NOMO-1 (cell line): ENCODE results near the gene HPCAL1.

Experiments used
- DNase-seq, 2 experiments: peaks; one replicate each; lab custom pipeline; 2025; ENCODE audit not compliant: unreplicated experiment in 2 of 2; lab: John Stamatoyannopoulos, UW

The HPCAL1 gene

DNA sequence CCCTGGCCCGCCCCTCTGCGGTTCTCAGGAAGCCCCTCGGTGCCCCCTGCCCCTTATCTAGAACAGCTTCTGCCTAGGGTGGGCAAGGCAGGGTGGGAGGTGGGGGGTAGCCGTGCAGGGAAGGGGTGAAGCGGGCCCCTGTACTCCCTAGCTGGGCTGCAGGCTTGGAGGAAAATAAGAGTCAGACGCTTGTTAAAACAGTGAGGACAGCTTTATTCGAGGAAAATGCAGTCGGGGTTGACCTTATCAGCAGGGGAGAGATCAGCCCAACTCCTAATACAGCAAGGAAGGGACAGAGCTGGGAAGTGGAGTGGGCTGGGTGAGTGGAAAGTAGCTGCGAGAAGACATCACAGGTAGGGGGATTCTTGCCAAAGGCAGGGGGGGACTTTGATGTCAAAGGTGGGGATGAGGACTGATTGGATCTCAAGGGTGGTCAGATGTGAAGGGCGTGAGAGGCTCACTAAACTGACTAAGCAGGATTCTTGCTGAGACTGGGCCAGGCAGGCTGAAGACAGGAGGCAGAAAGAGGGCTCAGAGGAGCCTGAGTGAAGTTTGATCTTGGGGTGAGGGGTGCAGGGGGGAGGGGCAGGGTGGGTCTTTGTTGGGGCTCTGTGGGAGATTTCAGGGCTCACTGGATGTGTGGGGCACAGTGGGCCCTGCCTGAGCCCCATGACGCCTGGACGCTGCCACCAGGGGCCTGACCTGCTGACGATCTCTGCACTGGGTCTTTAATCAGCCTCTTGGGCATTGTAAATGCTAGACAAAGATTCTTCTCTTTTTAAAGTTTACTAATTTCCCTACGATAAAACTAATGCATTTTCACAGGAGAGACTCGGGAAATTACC lies 29.9 kb downstream of the HPCAL1 start:
- DNase-seq = no peak

GRCh38 chr2:10333247-10333613 lies 30.5 kb downstream of the HPCAL1 start:
- DNase-seq = peak in 1 of 2 experiments; percentile 45

DNA sequence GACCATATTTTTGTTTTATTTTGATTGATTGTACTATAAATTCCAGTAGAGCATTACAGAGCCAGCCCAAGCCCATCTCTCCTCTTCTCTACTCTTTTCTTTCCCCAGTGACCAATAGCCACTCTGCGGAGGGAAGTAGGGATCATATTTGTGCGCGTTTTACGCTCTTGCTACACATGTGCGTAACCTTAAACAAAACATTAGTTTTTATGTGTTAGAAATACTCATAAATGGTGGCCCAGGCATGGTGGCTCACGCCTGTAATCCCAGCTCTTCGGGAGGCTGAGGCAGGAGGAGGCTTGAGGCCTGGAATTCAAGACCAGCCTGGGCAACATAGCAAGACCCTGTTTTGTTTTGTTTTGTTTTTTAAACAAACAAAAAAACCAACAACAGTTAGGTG lies 31.3 kb downstream of the HPCAL1 start:
- DNase-seq = no peak

DNA sequence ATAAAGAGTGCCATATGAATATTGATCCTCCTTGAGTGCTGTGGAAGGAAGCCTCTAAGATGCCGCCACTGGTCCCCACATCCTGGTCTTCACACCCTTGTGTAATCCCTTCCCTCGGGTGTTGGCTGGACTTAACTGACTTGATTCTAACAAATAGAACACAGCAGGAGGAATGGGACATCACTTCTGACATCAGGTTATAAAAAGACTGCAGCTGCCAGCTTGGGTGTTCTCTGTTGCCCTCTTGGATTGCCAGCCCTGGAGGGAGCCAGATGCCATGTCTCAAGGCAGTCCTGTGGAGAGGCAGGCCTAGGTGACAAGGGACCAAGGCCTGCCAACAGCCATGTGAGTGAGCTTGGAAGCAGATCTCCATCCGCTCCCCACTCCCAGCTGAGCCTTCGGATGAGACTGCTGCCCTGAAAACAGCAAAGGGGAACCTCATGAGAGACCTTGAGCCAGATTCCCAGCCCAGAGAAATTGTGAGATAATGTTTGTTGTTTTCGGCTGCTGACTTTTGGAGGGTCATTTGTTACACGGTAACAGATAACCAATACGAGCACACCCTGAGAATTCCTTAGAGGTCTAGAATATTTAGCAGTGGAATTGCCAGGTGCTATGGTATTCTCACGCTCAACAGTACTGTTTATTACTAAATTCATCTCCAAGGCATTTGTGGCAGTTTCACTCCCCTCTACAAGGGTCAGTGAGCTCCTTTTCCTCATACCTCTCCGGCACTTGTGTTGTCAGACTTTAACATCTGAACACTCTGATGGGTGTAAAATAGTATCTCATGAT lies 32.5 kb downstream of the HPCAL1 start:
- no peak for DNase-seq

DNA sequence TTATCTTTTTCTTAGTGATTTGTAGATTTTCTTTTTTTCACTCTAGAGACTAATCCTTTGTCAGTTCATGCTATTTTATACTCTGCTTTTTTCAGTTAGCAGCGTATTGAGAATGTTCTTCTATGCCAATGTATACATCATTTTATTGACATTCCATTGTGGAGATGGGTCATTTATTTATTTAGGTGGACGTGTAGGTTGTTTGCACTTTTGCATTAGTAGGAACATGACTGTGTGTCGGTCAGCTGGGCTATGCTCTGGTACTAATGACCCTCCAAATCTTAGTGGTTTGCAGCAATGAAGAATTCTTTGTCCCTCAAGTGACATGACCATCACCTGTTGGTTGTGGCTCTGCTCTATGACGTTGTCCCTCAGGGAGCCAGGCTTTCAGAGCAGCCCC lies 33.6 kb downstream of the HPCAL1 start:
- DNase-seq = no peak

DNA sequence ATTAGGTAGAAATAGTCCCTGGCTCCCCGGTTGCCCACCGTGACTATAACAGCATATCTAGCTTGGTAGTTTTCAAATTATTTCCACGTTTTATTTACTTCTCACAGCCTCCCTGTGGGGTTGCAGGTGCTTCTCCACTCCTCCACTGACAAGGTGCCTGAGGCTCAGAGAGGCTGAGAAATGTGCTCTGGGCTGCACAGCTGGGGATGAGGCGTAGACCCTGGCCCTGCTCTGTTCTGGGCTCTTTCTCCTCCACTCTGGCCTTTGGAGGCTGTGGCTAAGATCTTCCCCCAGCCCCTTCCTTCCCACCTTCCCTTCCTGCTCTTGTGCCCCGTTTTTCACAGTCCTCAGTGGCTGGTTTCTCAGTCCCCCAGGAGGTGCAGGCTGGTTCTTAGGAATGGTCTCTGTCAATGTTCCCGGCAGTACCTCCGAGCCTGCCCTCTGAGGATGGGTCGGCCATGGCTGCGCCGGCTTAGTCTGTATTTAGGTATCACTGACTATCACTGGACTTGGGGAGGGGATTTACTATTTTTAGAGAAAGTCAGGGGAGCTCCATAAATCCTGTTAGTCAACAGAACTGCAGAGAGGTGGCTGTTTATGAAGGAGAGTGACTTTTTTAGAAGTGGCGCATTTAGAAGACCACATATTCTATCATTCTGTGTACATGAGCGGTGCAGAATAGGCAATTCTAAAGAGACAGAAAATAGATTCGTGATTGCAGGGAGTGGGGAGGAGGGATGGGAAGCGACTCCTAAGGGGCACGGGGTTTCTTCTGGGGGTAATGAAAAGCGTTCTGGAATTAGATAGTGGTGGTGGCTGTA lies 35.0 kb downstream of the HPCAL1 start:
- DNase-seq = no peak

- no peak for DNase-seq
Measured at GRCh38 chr2:10338270-10339188, 35.8 kb downstream of the HPCAL1 start.

- DNase-seq = no peak
Measured at GRCh38 chr2:10339647-10340592, 37.2 kb downstream of the HPCAL1 start.

DNA sequence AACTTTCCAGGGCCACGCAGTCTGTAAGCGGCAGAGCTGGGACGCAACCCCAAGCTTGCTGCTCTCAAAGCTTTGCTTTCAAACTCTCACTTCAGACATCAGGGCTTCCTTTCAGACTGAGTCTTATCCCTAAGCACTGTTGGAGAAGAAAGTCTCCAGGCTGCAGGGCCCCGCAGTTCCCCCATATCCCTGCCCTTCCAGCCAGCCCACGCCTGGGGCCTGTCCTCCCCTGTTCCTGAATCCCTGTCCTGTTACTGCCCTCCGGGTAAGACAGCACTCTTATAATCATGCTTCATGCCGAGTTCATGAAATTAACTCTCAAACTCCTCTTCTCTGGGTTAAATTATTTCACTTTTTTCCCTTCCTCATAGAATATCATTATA lies 37.9 kb downstream of the HPCAL1 start:
- DNase-seq = no peak

DNA sequence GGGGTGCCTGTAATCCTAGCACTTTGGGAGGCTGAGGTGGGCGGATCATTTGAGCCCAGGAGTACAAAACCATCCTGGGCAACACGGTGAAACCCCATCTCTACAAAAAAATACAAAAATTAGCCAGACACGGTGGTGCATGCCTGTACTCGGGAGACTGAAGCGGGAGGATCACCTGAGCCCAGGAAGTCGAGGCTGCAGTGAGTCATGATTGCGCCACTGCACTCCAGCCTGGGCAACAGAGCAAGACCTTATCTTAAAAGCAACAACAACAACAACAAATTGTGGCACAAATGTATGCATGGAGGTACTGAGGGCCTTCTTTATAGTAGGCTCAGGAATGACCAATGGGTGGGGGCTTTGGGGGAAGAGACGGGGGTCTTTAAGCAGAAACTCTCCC lies 38.5 kb downstream of the HPCAL1 start:
- DNase-seq = no peak

DNA sequence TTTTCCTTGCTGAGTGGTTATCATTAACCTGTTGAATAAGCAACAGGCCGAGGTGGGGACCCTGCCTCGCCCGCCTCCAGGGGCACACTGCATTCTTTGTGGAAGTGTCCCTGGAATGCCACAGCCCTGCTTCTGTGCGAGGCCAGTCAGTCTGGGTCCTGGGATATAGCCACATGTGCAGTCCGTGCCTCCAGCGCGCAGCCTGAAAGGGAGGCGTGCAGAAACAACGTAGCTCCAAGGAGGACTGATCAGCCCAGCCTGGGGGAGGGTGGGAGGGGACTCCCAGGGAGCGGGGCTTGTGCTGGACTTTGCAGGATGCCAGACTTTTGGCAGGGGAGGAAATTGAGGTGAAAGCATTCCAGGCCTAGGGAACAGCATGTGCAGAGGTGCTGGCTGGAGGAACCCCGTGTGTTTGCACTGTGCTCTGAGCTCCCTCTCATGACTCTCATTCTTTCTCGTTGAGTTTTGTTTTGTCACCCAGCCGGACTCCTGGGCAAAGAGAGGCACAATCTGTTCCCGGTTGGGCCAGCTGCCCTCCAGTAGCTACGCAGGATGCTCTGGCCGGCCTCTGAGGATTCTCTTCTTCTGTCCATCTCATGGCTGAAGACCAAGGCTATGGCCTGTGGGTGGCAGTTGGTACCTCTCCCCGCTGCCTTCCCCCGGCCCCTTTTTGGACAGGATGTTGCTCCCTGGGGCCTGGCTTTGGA lies 39.7 kb downstream of the HPCAL1 start:
- no peak for DNase-seq

- DNase-seq = no peak
Measured at GRCh38 chr2:10343191-10343590, 40.5 kb downstream of the HPCAL1 start.

- no peak for DNase-seq
Measured at GRCh38 chr2:10343658-10344057, 41.0 kb downstream of the HPCAL1 start.

- DNase-seq = peak in 1 of 2 experiments; percentile 17
Measured at GRCh38 chr2:10344105-10345066, 41.7 kb downstream of the HPCAL1 start.

DNA sequence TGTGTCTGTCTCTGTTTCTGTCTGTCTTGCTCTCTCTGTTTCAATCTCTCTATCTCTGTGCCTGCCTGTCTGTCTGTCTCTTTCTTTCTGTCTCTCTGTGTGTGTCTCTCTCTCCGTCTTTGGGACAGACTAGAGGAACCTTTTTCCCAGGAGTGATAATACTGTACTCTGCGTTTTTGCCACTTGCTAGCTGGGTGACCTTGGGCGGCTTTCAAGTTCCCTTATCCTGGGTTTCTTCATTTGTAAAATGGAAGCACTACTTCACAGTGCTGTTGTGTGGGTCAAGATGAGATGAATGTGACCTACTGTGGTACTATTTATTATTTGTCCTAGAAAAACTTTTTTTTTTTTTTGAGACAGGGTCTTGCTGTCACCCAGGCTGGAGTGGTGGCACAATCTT lies 42.4 kb downstream of the HPCAL1 start:
- no peak for DNase-seq

DNA sequence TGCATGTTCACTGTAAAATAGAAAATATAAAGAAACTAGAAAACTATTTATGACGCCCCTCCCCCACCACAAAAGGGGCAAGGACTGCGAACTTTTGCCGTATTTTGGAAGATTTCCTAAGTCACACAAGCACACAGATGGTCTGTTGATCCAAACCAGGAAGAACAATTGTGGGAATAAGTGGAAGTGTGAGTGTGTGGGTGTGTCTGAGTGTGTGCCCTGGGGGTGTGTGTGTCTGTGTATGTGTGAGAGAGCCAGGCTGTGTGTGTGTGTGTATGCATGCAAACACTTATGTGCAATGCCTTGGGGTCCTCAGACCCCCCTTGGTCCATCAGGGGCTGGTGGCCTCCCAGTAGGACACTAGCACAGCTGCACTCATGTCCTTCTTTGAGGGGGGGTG lies 43.1 kb downstream of the HPCAL1 start:
- no peak for DNase-seq

DNA sequence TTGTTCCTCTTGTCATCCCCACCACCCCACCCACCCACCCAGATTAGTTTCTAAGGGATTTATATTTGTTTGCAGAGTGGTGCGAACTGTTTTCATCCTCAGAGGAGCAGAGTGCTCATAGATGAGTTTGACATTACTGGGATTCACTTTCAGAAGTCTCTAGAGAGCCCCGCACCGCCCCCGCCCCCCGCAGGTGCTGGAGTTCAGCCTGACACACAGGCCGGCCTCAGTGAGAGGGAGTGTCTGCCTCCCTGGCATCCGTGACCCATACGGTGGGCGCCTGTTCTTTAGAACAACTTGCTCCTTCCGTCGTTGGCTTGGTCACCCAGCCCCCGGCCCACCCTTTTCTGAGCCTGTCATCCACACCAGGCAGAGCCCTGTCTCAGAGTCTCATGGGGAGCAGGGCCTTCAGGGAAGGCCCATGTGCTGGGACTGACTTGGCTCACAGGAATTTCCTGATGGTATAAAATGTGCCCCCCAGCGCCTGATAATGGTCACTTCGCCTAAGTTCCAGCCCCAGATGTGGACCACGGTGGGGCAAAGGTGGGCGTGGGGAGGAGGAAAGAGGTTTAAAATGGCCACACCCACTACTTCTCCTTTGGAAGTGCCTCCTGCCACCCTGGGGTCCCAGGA lies 44.3 kb downstream of the HPCAL1 start:
- DNase-seq = no peak
